CD4-positive, alpha-beta memory T cell (primary cell): Measurements from ENCODE around the gene TLN1. TPM values are rescaled to one million over a fixed set of nuclear protein-coding genes. Genes with fewer than 3 reads are reported as not detected.

Experiments used
- CTCF ChIA-PET: fragments of 350-600 bp; sonication (Branson Sonifier 250); formaldehyde crosslinking; loops from one replicate; lab custom pipeline; 2021; ENCODE audit warnings: inconsistent platforms; ENCODE audit not compliant: partially characterized antibody; lab: Charles Lee
- POLR2A ChIA-PET: fragments of 350-600 bp; sonication (Branson Sonifier 250); formaldehyde crosslinking; loops from one replicate; lab custom pipeline; 2021; ENCODE audit not compliant: partially characterized antibody; lab: Charles Lee
- DNase-seq, 5 donors: peaks; one replicate each; pipeline versions ENCODE4 v3.0.0 to v3.0.0-alpha.2; 2020 to 2022; ENCODE audit warnings: mixed read lengths in 1 of 5
- H3K27ac ChIP-seq: one replicate; pipeline ENCODE4 v1.7.0; 2013; ENCODE audit warnings: low read depth, low read length
- H3K27me3 ChIP-seq: 2 replicates; pipeline ENCODE4 v1.7.0; 2013; ENCODE audit warnings: mild to moderate bottlenecking, low read length, moderate library complexity; ENCODE audit not compliant: insufficient read depth
- H3K36me3 ChIP-seq: 2 replicates; pipeline ENCODE4 v1.7.0; 2013; ENCODE audit warnings: mild to moderate bottlenecking, low read length, moderate library complexity; ENCODE audit not compliant: insufficient read depth
- H3K4me1 ChIP-seq: 2 replicates; pipeline ENCODE4 v1.7.0; 2013; ENCODE audit warnings: mild to moderate bottlenecking, low read length, moderate library complexity; ENCODE audit not compliant: insufficient read depth
- H3K4me3 ChIP-seq, 2 donors: one replicate each; pipeline ENCODE4 v1.7.0; 2013; ENCODE audit warnings: low read length in 2 of 2, mild to moderate bottlenecking in 1 of 2
- H3K9me3 ChIP-seq, 2 donors: one replicate each; pipeline ENCODE4 v1.7.0; 2013; ENCODE audit warnings: low read length in 2 of 2, control low read depth in 1 of 2; ENCODE audit not compliant: control insufficient read depth in 1 of 2
- H3K27ac Mint-ChIP-seq, 7 donors: one replicate each; pipeline ENCODE4 v1.8.0; 2020 to 2021; ENCODE audit warnings: mixed read lengths in 7 of 7, mild to moderate bottlenecking in 6 of 7, inconsistent platforms in 3 of 7, moderate library complexity in 3 of 7
- H3K27me3 Mint-ChIP-seq, 2 donors: one replicate each; pipeline ENCODE4 v1.8.0; 2020 to 2021; ENCODE audit warnings: mixed read lengths in 2 of 2
- H3K36me3 Mint-ChIP-seq, 2 donors: one replicate each; pipeline ENCODE4 v1.8.0; 2020 to 2021; ENCODE audit warnings: mixed read lengths in 2 of 2, inconsistent platforms in 1 of 2, mild to moderate bottlenecking in 1 of 2
- H3K4me1 Mint-ChIP-seq, 4 donors: one replicate each; pipeline ENCODE4 v1.8.0; 2020 to 2021; ENCODE audit warnings: mixed read lengths in 4 of 4, mild to moderate bottlenecking in 1 of 4
- H3K4me3 Mint-ChIP-seq, 8 donors: one replicate each; pipeline ENCODE4 v1.8.0; 2020 to 2021; ENCODE audit warnings: mixed read lengths in 8 of 8, mild to moderate bottlenecking in 7 of 8, moderate library complexity in 6 of 8, inconsistent platforms in 3 of 8
- H3K9me3 Mint-ChIP-seq, 8 donors: one replicate each; pipeline ENCODE4 v1.8.0; 2020 to 2021; ENCODE audit warnings: mixed read lengths in 8 of 8, mild to moderate bottlenecking in 5 of 8, inconsistent platforms in 3 of 8, moderate library complexity in 1 of 8
- intact Hi-C: fragments of 100-400 bp; cut with micrococcal nuclease; formaldehyde crosslinking; loops from one replicate; pipeline ENCODE4 v1.15.1; 2023
- polyA plus RNA-seq, 2 donors: library from polyadenylated mRNA; unstranded; fragments of 300-500 nt; fragmentation: Illumina TruSeq; gene quantifications; one replicate each; pipeline ENCODE4 v1.2.3, GENCODE V29; 2021
- total RNA-seq, 2 experiments: library from RNA; stranded (reverse); gene quantifications; one replicate each; pipeline ENCODE4 v1.2.3, GENCODE V29; 2021

TLN1 gene
- total and polyA plus RNA-seq, 4 experiments from 2014 or later: 13.7 to 316 (median 215) TPM

DNA sequence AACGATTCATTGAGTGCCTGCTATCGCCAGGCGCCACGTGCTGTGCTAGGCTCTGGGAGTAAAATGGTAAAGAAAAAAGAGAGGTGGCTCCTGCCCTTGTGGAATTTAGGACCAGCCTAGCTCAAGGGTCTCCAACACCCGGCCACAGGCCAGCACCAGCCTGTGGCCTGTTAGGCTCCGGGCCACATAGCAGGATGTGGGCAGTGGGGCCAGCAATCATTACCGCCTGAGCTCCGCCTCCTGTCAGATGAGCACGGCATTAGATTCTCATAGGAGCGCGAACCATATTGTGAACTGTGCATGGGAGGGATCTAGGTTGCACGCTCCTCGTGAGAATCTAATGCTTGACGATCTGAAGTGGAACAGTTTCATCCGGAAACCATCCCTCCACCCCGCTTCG lies 75.6 kb downstream of the TLN1 start:
- peaks cover 2 to 4% of the 10 kb centered on the region in 2 donors for H3K27me3 Mint-ChIP-seq
- peak in 1 of 5 donors; percentile 49 for DNase-seq
- H3K4me1 Mint-ChIP-seq: peaks cover 48 to 79% (median 61%) of the 10 kb centered on the region in 4 donors
- intact Hi-C loops: loop anchor here (5.0 kb wide), 2 partner anchors 544 to 669 kb away; partner anchors contain the start of gene DNAJB5
- ChIA-PET CTCF (interaction anchor here (0.6 to 19.4 kb wide), 9 partner anchors 9 to 179 kb away, joined by 3 to 339 read pairs (median 24); partner anchors contain the start of genes ARHGEF39, CD72, CREB3 and GBA2), POLR2A (interaction anchor here (1.2 to 12.3 kb wide), 8 partner anchors 8 to 93 kb away, joined by 3 to 420 read pairs (median 64); partner anchors contain the start of genes CD72, CREB3, GBA2 and RGP1)
- peak overlapping the region; percentile 95 to 100 (median 99) for H3K27ac Mint-ChIP-seq
- Histone ChIP-seq H3K27ac (peak overlapping the region; percentile 27), H3K4me3 (no peak overlapping the region), H3K36me3 (peaks cover 10% of the 10 kb centered on the region), H3K27me3 (no peaks in the 10 kb centered on the region), H3K4me1 (peaks cover 64% of the 10 kb centered on the region), H3K9me3 (no peaks in the 10 kb centered on the region)
- H3K4me3 Mint-ChIP-seq: peak overlapping the region; percentile 49 to 95 (median 88)
- peaks cover 17 to 35% of the 10 kb centered on the region in 2 donors for H3K36me3 Mint-ChIP-seq
- H3K9me3 Mint-ChIP-seq: peaks cover 0 to 8% (median 4%) of the 10 kb centered on the region in 8 donors

DNA sequence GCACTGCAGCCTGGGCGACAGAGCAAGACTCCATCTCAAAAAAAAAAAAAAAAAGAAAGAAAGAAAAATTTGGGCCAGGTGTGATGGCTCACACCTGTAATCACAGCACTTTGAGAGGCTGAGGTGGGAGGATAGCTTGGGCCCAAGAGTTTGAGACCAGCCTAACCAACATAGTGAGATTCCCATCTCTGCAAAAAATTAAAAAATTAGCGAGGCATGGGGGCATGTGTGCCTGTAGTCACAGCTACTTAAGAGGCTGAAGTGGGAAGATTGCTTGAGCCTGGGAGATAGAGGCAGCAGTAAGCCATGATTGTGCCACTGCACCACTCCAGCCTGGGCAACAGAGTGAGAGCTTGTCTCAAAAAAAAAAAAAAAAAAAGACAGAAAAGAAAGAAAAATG lies 78.4 kb downstream of the TLN1 start:
- POLR2A ChIA-PET: interaction anchor here (2.0 kb wide), 1 partner anchor 11 kb away, joined by 4 read pairs; the partner anchor contains the start of gene ARHGEF39
- DNase-seq: no peak
- peaks cover 52% of the 10 kb centered on the region for H3K4me1 ChIP-seq
- H3K9me3 Mint-ChIP-seq: peaks cover 0 to 8% (median 4%) of the 10 kb centered on the region in 8 donors
- peaks cover 32 to 79% (median 49%) of the 10 kb centered on the region in 4 donors for H3K4me1 Mint-ChIP-seq
- CTCF ChIA-PET: interaction anchor here (2.1 to 19.4 kb wide), 4 partner anchors 38 to 76 kb away, joined by 7 to 339 read pairs (median 197); partner anchors contain the start of genes CD72, CREB3, TLN1 and TPM2
- H3K27me3 ChIP-seq: no peaks in the 10 kb centered on the region
- H3K27me3 Mint-ChIP-seq: peaks cover 2 to 4% of the 10 kb centered on the region in 2 donors
- peaks cover 2 to 20% of the 10 kb centered on the region in 2 donors for H3K36me3 Mint-ChIP-seq
- no peak overlapping the region for H3K4me3 ChIP-seq
- no peaks in the 10 kb centered on the region for H3K9me3 ChIP-seq
- H3K36me3 ChIP-seq: no peaks in the 10 kb centered on the region
- intact Hi-C loops: no loop called here
- peak overlapping the region in 6 of 7 donors; percentile 22 to 100 (median 76) for H3K27ac Mint-ChIP-seq
- H3K4me3 Mint-ChIP-seq: no peak overlapping the region
- no peak overlapping the region for H3K27ac ChIP-seq

DNA sequence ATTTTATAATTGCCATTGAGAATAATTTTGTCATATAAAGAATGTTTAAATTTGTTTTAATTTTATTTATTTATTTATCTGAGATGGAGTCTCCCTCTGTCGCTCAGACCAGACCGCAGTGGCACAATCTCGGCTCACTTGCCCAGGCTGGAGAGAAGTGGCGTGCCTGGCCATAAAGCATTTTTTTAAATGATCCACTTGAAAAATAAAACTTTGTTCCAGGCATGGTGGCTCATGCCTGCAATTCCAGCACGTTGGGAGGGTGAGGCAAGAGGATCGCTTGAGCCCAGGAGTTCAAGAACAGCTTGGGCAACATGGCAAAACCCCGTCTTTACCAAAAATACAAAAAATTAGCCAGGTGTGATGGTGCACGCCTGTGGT lies 79.2 kb downstream of the TLN1 start:
- intact Hi-C loops: no loop called here
- Mint-ChIP-seq H3K27ac (peak overlapping the region in 5 of 7 donors; percentile 51 to 89 (median 53)), H3K4me3 (no peak overlapping the region), H3K36me3 (peaks cover 5 to 23% of the 10 kb centered on the region in 2 donors), H3K9me3 (peaks cover 0 to 6% (median 2%) of the 10 kb centered on the region in 8 donors), H3K4me1 (peaks cover 38 to 79% (median 56%) of the 10 kb centered on the region in 4 donors), H3K27me3 (peaks cover under 1 to 2% of the 10 kb centered on the region in 2 donors)
- H3K4me3 ChIP-seq: no peak overlapping the region
- H3K27ac ChIP-seq: no peak overlapping the region
- H3K9me3 ChIP-seq: no peaks in the 10 kb centered on the region
- DNase-seq: no peak
- ChIA-PET POLR2A (interaction anchor here (2.0 to 9.7 kb wide), 2 partner anchors 12 to 40 kb away, joined by 4 to 159 read pairs; partner anchors contain the start of genes ARHGEF39 and TPM2), CTCF (interaction anchor here (10.7 to 19.4 kb wide), 3 partner anchors 10 to 77 kb away, joined by 145 to 260 read pairs (median 249); partner anchors contain the start of genes ARHGEF39, CCDC107, CD72 and CREB3)
- H3K27me3 ChIP-seq: no peaks in the 10 kb centered on the region
- H3K36me3 ChIP-seq: no peaks in the 10 kb centered on the region
- peaks cover 59% of the 10 kb centered on the region for H3K4me1 ChIP-seq

DNA sequence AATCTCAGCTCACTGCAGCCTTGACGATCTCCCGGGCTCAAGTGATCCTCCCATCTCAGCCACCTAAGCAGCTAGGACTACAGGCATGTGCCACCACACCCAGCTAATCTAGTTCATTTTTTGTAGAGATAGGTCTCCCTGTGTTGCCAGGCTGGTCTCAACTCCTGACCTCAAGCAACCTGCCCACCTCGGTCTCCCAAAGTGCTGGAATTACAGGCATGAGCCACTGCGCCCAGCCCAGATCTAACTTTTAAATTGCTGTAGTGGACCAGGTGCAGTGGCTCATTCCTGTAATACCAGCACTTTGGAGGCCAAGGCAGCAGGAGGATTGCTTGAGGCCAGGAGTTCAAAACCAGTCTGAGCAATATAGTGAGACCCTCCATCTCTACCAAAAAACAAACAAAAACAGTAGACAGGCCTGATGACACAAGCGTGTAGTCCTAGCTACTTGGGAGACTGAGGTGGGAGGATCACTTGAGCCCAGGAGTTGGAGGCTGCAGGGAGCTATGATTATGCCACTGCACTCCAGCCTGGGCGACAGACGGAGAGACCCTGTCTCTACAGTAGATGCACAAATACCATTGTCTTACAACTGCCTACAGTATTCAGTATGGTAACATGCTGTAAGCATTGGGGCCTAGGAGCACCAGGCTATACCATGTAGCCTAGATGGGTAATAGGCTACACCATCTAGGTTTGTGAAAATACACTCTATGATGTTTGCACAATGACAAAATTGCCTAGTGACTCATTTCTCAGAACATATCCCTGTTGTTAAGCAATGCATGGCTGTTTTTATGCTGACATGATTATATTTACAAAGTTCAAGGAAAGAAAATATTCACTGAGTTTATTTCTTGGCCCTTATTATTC lies 79.8 kb downstream of the TLN1 start:
- H3K27ac Mint-ChIP-seq: peak overlapping the region; percentile 78 to 99 (median 96)
- H3K9me3 Mint-ChIP-seq: peaks cover 0 to 2% (median 0%) of the 10 kb centered on the region in 8 donors
- DNase-seq: no peak
- no peaks in the 10 kb centered on the region for H3K9me3 ChIP-seq
- CTCF ChIA-PET: interaction anchor here (7.9 to 19.4 kb wide), 4 partner anchors 11 to 78 kb away, joined by 145 to 260 read pairs (median 197); partner anchors contain the start of genes ARHGEF39, CCDC107, CD72 and CREB3
- no peak overlapping the region for H3K4me3 ChIP-seq
- peaks cover 41 to 79% (median 57%) of the 10 kb centered on the region in 4 donors for H3K4me1 Mint-ChIP-seq
- intact Hi-C loops: no loop called here
- H3K27me3 Mint-ChIP-seq: no peaks in the 10 kb centered on the region
- peak overlapping the region; percentile 63 to 98 (median 93) for H3K4me3 Mint-ChIP-seq
- no peaks in the 10 kb centered on the region for H3K27me3 ChIP-seq
- H3K36me3 ChIP-seq: no peaks in the 10 kb centered on the region
- POLR2A ChIA-PET: interaction anchor here (2.0 to 10.7 kb wide), 5 partner anchors 8 to 48 kb away, joined by 4 to 420 read pairs (median 148); partner anchors contain the start of genes ARHGEF39, CCDC107, CD72 and RMRP
- peaks cover 59% of the 10 kb centered on the region for H3K4me1 ChIP-seq
- peak overlapping the region; percentile 29 for H3K27ac ChIP-seq
- peaks cover 5 to 20% of the 10 kb centered on the region in 2 donors for H3K36me3 Mint-ChIP-seq

DNA sequence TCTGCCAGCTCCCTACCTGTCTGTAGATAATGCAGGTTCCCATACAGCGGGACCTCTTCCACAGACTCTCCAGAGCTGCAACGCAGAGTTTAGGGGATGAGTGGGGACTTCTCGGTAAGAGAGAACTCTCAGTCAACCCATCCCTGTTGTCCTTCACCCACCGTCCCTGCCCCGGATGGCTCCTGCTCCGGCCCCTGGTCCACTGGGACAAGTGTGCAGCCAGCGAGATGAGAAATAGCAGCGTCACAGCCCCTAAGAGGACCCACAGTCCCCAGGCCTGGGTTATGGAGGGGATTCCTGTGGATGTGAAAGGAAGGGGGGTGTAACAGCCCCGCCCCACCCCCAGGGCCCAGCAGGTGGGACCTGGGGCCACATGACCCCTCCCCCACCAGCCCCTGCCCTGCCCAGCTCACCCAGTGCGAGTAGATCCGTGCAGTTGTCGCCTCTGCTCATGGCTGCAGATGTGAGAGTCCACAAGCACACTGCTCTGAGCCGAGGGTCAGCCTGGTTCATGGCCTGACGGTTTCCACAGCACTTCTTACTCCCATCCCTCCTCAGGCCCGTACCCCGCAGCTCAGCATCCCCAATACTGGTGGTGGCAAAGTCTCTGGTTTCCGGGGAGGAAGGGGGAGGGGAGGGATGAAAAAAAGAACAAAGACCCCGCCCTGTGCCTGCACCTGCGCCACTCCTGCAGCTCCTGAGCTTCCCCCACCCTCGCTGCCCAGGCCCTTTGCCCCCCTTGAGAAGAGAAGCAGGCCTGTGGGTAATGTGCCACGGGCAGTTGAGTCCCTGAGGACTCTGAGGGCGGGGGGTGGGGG lies 81.4 kb downstream of the TLN1 start, which contains the start of gene SIT1:
SIT1 (minus strand) TSS at position 591 of the 818 bp plus-strand sequence; CDS start at position 513, 78 bp downstream.
- Mint-ChIP-seq H3K27ac (peak within 1 kb of the TSS; percentile 89 to 99 (median 96)), H3K9me3 (no peaks in the 10 kb centered on the region), H3K4me3 (peak within 1 kb of the TSS; percentile 93 to 98 (median 94)), H3K27me3 (no peaks in the 10 kb centered on the region), H3K4me1 (peaks cover 31 to 79% (median 49%) of the 10 kb centered on the region in 4 donors), H3K36me3 (peaks cover 5 to 25% of the 10 kb centered on the region in 2 donors)
- H3K9me3 ChIP-seq: no peaks in the 10 kb centered on the region
- H3K4me3 ChIP-seq: peak within 1 kb of the TSS; percentile 78 to 94
- CTCF ChIA-PET: interaction anchor here (0.8 to 19.4 kb wide), 8 partner anchors 13 to 451 kb away, joined by 3 to 260 read pairs (median 41); partner anchors contain the start of genes ARHGEF39, CCDC107, CREB3 and RMRP
- intact Hi-C loops: no loop called here
- peak within 1 kb of the TSS; percentile 88 for H3K27ac ChIP-seq
- H3K27me3 ChIP-seq: no peaks in the 10 kb centered on the region
- peaks cover 56% of the 10 kb centered on the region for H3K4me1 ChIP-seq
- H3K36me3 ChIP-seq: no peaks in the 10 kb centered on the region
- DNase-seq: peak; percentile 35 to 59 (median 41)
- POLR2A ChIA-PET: interaction anchor here (1.2 to 10.7 kb wide), 11 partner anchors 10 to 539 kb away, joined by 3 to 420 read pairs (median 27); partner anchors contain the start of genes ARHGEF39, CCDC107, CD72 and CREB3
